ENCODE results near the gene FAM98C. TPM values are rescaled to one million over a fixed set of nuclear protein-coding genes. Genes with fewer than 3 reads are reported as not detected.
A peak's percentile ranks its signal among the peaks of the same experiment; 100 is the strongest.

The FAM98C gene
- total and polyA plus RNA-seq, 2 of the 13 experiments (the other 11 are each of a cell fraction or from before 2014, with no cell fraction given) = 10.0 to 11.5 TPM

DNA sequence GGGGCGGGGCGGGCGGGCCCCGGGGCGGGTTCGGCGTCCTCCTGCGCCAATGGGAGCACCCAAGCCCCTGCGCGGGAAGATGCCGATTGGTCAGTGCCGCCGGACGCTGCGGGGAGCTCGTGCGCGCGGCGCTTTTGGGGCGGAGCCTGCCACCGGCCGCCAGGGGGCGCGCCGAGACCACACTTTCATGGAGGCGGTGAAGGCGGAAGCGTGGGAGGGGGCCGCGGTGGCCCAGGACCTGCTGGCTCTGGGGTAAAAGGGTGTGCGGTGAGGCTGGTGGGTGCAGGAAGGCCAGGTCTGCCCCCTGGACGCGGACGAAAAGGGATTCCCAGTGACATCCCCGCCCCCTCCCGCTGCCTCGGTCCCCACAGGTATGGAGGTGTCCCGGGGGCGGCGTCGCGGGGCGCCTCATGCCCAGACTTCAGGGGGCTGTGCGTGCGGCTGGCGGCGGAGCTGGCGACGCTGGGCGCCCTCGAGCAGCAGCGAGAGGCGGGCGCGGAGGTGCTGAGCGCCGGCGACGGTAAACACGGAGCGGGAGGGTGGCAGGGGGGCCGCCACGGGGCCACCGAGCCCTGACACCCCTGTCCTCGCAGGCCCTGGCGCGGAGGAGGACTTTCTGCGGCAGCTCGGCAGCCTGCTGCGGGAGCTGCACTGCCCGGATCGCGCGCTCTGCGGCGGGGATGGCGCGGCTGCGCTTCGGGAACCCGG lies at the start of gene FAM98C (continued):
- TF ChIP-seq PCBP1 (IDR thresholded peaks at IDR 0.05; ENCODE audit: borderline replicate concordance, low read depth, low read length) (no peak), ZNF570 (CRISPR knock-in tag; IDR thresholded peaks at IDR 0.05; ENCODE audit: borderline replicate concordance) (no peak), WIZ (CRISPR knock-in tag; IDR thresholded peaks at IDR 0.05) (no peak), NFE2L1 (CRISPR knock-in tag; IDR thresholded peaks at IDR 0.05; ENCODE audit: borderline replicate concordance) (no peak), IRF2 (CRISPR knock-in tag; IDR thresholded peaks at IDR 0.05) (peak; percentile 55; the same call in 1 of the 2 replicates), ZNF776 (CRISPR knock-in tag; IDR thresholded peaks at IDR 0.05) (peak; percentile 95), ZNF138 (CRISPR knock-in tag; IDR thresholded peaks at IDR 0.05; ENCODE audit: low read depth) (0 out of 2 replicates have a peak, but pooled peaks have one; percentile 31), SMC3 (IDR thresholded peaks at IDR 0.05; ENCODE audit: low read length) (no peak; the same call in 1 of the 2 replicates), ZMYM4 (CRISPR knock-in tag; IDR thresholded peaks at IDR 0.05) (peak; percentile 91), SATB2 (CRISPR knock-in tag; IDR thresholded peaks at IDR 0.05) (no peak), RBFOX2 (IDR thresholded peaks at IDR 0.05; ENCODE audit: low read depth, low read length) (peak; percentile 83), MTF1 (CRISPR knock-in tag; IDR thresholded peaks at IDR 0.05) (peak; percentile 17; the same call in 1 of the 2 replicates), TCF7 (IDR thresholded peaks at IDR 0.05; ENCODE audit: low read depth) (no peak), MED1 (CRISPR knock-in tag; IDR thresholded peaks at IDR 0.05) (peak; percentile 73)
- TF ChIP-seq, protein P1, sequence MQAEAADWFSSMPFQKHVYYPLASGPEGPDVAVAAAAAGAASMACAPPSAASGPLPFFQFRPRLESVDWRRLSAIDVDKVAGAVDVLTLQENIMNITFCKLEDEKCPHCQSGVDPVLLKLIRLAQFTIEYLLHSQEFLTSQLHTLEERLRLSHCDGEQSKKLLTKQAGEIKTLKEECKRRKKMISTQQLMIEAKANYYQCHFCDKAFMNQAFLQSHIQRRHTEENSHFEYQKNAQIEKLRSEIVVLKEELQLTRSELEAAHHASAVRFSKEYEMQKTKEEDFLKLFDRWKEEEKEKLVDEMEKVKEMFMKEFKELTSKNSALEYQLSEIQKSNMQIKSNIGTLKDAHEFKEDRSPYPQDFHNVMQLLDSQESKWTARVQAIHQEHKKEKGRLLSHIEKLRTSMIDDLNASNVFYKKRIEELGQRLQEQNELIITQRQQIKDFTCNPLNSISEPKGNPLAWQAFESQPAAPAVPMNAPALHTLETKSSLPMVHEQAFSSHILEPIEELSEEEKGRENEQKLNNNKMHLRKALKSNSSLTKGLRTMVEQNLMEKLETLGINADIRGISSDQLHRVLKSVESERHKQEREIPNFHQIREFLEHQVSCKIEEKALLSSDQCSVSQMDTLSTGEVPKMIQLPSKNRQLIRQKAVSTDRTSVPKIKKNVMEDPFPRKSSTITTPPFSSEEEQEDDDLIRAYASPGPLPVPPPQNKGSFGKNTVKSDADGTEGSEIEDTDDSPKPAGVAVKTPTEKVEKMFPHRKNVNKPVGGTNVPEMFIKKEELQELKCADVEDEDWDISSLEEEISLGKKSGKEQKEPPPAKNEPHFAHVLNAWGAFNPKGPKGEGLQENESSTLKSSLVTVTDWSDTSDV (CRISPR knock-in tag; IDR thresholded peaks at IDR 0.05) = no peak; the same call in 1 of the 2 replicates
- TF ChIP-seq, protein P2, sequence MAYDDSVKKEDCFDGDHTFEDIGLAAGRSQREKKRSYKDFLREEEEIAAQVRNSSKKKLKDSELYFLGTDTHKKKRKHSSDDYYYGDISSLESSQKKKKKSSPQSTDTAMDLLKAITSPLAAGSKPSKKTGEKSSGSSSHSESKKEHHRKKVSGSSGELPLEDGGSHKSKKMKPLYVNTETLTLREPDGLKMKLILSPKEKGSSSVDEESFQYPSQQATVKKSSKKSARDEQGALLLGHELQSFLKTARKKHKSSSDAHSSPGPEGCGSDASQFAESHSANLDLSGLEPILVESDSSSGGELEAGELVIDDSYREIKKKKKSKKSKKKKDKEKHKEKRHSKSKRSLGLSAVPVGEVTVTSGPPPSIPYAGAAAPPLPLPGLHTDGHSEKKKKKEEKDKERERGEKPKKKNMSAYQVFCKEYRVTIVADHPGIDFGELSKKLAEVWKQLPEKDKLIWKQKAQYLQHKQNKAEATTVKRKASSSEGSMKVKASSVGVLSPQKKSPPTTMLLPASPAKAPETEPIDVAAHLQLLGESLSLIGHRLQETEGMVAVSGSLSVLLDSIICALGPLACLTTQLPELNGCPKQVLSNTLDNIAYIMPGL (CRISPR knock-in tag; IDR thresholded peaks at IDR 0.05; ENCODE audit: borderline replicate concordance in 1 of 2, low read depth in 1 of 2) = peak; percentile 97 to 98
- TF ChIP-seq, protein P3, sequence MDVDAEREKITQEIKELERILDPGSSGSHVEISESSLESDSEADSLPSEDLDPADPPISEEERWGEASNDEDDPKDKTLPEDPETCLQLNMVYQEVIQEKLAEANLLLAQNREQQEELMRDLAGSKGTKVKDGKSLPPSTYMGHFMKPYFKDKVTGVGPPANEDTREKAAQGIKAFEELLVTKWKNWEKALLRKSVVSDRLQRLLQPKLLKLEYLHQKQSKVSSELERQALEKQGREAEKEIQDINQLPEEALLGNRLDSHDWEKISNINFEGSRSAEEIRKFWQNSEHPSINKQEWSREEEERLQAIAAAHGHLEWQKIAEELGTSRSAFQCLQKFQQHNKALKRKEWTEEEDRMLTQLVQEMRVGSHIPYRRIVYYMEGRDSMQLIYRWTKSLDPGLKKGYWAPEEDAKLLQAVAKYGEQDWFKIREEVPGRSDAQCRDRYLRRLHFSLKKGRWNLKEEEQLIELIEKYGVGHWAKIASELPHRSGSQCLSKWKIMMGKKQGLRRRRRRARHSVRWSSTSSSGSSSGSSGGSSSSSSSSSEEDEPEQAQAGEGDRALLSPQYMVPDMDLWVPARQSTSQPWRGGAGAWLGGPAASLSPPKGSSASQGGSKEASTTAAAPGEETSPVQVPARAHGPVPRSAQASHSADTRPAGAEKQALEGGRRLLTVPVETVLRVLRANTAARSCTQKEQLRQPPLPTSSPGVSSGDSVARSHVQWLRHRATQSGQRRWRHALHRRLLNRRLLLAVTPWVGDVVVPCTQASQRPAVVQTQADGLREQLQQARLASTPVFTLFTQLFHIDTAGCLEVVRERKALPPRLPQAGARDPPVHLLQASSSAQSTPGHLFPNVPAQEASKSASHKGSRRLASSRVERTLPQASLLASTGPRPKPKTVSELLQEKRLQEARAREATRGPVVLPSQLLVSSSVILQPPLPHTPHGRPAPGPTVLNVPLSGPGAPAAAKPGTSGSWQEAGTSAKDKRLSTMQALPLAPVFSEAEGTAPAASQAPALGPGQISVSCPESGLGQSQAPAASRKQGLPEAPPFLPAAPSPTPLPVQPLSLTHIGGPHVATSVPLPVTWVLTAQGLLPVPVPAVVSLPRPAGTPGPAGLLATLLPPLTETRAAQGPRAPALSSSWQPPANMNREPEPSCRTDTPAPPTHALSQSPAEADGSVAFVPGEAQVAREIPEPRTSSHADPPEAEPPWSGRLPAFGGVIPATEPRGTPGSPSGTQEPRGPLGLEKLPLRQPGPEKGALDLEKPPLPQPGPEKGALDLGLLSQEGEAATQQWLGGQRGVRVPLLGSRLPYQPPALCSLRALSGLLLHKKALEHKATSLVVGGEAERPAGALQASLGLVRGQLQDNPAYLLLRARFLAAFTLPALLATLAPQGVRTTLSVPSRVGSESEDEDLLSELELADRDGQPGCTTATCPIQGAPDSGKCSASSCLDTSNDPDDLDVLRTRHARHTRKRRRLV (CRISPR knock-in tag; IDR thresholded peaks at IDR 0.05) = 0 out of 2 replicates have a peak, but pooled peaks have one; percentile 57
- TF ChIP-seq, protein P4, sequence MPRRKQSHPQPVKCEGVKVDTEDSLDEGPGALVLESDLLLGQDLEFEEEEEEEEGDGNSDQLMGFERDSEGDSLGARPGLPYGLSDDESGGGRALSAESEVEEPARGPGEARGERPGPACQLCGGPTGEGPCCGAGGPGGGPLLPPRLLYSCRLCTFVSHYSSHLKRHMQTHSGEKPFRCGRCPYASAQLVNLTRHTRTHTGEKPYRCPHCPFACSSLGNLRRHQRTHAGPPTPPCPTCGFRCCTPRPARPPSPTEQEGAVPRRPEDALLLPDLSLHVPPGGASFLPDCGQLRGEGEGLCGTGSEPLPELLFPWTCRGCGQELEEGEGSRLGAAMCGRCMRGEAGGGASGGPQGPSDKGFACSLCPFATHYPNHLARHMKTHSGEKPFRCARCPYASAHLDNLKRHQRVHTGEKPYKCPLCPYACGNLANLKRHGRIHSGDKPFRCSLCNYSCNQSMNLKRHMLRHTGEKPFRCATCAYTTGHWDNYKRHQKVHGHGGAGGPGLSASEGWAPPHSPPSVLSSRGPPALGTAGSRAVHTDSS (CRISPR knock-in tag; conservative IDR thresholded peaks at IDR 0.05) = no peak
